Body of pancreas (tissue), 4 donors: ENCODE measurements around the gene AFG1L.

Experiments
- CTCF ChIP-seq, 7 experiments: fragments of 450-650 bp in 4 of 7; fragments of 200-600 bp in 3 of 7; sonication (generic) in 3 of 7; IDR thresholded peaks; one replicate each; pipeline ENCODE4 v1.5.1; 2016 to 2019; ENCODE audit warnings: antibody characterized with exemption in 7 of 7
- POLR2A ChIP-seq, 3 donors: fragments of 450-650 bp; IDR thresholded peaks; one replicate each; pipeline ENCODE4 v1.6.1; 2016; ENCODE audit warnings: antibody characterized with exemption in 3 of 3, mild to moderate bottlenecking in 2 of 3

GRCh38 chr6:108291091-108291490 is 3.8 kb upstream of the AFG1L start:
- TF ChIP-seq CTCF (IDR thresholded peaks at IDR 0.05), result no peak
- no peak for TF ChIP-seq POLR2A (IDR thresholded peaks at IDR 0.05)
